Measurements from ENCODE around the gene PHTF2. TPM values are rescaled to one million over a fixed set of nuclear protein-coding genes. Genes with fewer than 3 reads are reported as not detected.
A peak's percentile ranks its signal among the peaks of the same experiment; 100 is the strongest.

Gene PHTF2
- total RNA-seq, 1 donor from 2014 or later: 38.6 TPM

DNA sequence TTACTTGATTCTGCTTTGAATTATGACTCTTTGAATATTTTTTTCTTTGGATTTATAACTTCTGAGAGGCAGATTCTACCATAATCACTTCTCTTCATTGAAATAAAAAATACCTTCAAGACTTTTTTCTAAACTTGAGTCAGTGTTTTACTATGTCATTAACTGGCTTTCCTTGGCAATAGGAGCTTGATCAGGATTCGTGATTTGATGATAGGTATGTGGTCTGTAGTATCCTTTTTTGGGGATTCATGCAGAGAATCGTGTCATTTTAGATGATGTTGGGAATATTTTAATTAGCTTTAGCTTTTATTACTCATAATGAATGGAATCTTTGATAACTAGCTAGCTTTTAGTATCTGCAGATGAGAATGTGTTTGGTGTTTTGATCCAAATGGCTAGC lies 83.3 kb downstream of the PHTF2 start:
- no peak overlapping the region for H3K4me3 Mint-ChIP-seq
- Histone ChIP-seq H3K4me2 (no peak overlapping the region), H3K4me3 (no peak overlapping the region), H3K9me3 (ENCODE audit: low read depth) (no peaks in the 10 kb centered on the region), H2AFZ (replicated peaks) (no peak overlapping the region), H3F3A (ENCODE audit: low read depth) (no peaks in the 10 kb centered on the region), H3K9ac (no peak overlapping the region), H4K20me1 (ENCODE audit: low read depth) (no peaks in the 10 kb centered on the region), H3K4me1 (no peaks in the 10 kb centered on the region), H3K27ac (no peak overlapping the region), H3K27me3 (no peaks in the 10 kb centered on the region), H3K79me2 (ENCODE audit: low read depth) (no peaks in the 10 kb centered on the region), H3K36me3 (no peaks in the 10 kb centered on the region)
- H3K36me3 Mint-ChIP-seq: peaks cover 9% of the 10 kb centered on the region
- H3K27me3 Mint-ChIP-seq (ENCODE audit: insufficient read depth, low read depth): peaks cover 2% of the 10 kb centered on the region
- no peak for DNase-seq (ENCODE audit: low spot score)
- TF ChIP-seq EZH2 (IDR thresholded peaks at IDR 0.05): no peak
- H3K9me3 Mint-ChIP-seq: no peaks in the 10 kb centered on the region
- no peak overlapping the region for H3K27ac Mint-ChIP-seq
- H3K4me1 Mint-ChIP-seq: peaks cover 4% of the 10 kb centered on the region

DNA sequence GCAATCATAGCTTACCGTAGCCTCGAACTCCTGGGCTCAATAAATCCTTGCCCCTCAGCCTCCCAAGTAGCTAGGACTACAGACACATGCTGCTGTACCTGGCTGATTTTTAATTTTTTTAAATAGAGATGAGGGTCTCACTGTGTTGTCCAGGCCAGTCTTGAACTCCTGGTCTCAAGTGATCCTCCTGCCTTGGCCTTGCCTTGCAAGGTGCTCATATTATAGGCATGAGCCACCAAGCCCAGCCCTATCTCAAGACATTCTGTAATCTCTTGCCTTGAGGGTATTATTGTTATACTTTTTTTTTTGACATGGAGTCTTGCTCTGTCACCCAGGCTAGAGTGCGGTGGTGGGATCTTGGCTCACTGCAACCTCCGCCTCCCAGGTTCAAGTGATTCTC lies 86.6 kb downstream of the PHTF2 start:
- no peaks in the 10 kb centered on the region for H3K79me2 ChIP-seq (ENCODE audit: low read depth)
- H3K4me2 ChIP-seq: no peak overlapping the region
- H3K27ac ChIP-seq: no peak overlapping the region
- H3K4me1 ChIP-seq: peaks cover 2% of the 10 kb centered on the region
- TF ChIP-seq EZH2phosphoT487 (IDR thresholded peaks at IDR 0.05) (no peak), EZH2 (IDR thresholded peaks at IDR 0.05) (no peak)
- TF ChIP-seq, protein P1, sequence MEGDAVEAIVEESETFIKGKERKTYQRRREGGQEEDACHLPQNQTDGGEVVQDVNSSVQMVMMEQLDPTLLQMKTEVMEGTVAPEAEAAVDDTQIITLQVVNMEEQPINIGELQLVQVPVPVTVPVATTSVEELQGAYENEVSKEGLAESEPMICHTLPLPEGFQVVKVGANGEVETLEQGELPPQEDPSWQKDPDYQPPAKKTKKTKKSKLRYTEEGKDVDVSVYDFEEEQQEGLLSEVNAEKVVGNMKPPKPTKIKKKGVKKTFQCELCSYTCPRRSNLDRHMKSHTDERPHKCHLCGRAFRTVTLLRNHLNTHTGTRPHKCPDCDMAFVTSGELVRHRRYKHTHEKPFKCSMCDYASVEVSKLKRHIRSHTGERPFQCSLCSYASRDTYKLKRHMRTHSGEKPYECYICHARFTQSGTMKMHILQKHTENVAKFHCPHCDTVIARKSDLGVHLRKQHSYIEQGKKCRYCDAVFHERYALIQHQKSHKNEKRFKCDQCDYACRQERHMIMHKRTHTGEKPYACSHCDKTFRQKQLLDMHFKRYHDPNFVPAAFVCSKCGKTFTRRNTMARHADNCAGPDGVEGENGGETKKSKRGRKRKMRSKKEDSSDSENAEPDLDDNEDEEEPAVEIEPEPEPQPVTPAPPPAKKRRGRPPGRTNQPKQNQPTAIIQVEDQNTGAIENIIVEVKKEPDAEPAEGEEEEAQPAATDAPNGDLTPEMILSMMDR (IDR thresholded peaks at IDR 0.05): no peak
- DNase-seq (ENCODE audit: low spot score): no peak
- Mint-ChIP-seq H3K27ac (no peak overlapping the region), H3K9me3 (no peaks in the 10 kb centered on the region), H3K36me3 (peaks cover 8% of the 10 kb centered on the region), H3K4me3 (no peak overlapping the region), H3K4me1 (peaks cover 10% of the 10 kb centered on the region), H3K27me3 (ENCODE audit: insufficient read depth, low read depth) (peaks cover 2% of the 10 kb centered on the region)
- H2AFZ ChIP-seq (replicated peaks): no peak overlapping the region
- no peaks in the 10 kb centered on the region for H3K9me3 ChIP-seq (ENCODE audit: low read depth)
- no peak overlapping the region for H3K9ac ChIP-seq
- H3K27me3 ChIP-seq: no peaks in the 10 kb centered on the region
- H3F3A ChIP-seq (ENCODE audit: low read depth): no peaks in the 10 kb centered on the region
- H3K4me3 ChIP-seq: no peak overlapping the region
- H4K20me1 ChIP-seq (ENCODE audit: low read depth): no peaks in the 10 kb centered on the region
- no peaks in the 10 kb centered on the region for H3K36me3 ChIP-seq

DNA sequence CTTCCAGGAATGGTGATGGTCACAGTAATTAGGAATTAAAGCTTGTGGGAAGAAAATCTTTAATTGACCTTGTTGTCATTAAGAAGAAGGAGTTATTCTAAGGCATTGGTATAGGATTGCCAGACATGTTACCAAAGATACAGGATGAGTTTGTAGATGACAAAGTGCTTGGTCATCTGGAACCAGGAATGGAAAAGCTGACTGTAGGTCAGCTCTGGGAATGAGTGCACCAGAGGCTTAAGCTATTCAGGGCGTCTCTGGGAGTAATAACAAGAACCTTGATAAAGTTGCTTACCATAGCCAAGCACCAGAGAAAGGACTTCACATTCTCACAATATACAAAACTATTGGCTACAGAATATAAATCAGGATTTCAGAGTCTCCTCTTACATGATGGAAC lies 89.0 kb downstream of the PHTF2 start:
- Histone ChIP-seq H3K4me1 (peaks cover 2% of the 10 kb centered on the region), H2AFZ (replicated peaks) (no peak overlapping the region), H3K9ac (no peak overlapping the region), H3F3A (ENCODE audit: low read depth) (no peaks in the 10 kb centered on the region), H3K36me3 (no peaks in the 10 kb centered on the region), H3K4me2 (no peak overlapping the region), H4K20me1 (ENCODE audit: low read depth) (no peaks in the 10 kb centered on the region), H3K79me2 (ENCODE audit: low read depth) (no peaks in the 10 kb centered on the region), H3K27me3 (no peaks in the 10 kb centered on the region), H3K4me3 (no peak overlapping the region), H3K9me3 (ENCODE audit: low read depth) (no peaks in the 10 kb centered on the region), H3K27ac (no peak overlapping the region)
- peaks cover 3% of the 10 kb centered on the region for H3K36me3 Mint-ChIP-seq
- no peak for TF ChIP-seq EZH2phosphoT487 (IDR thresholded peaks at IDR 0.05)
- TF ChIP-seq EZH2 (IDR thresholded peaks at IDR 0.05): no peak
- TF ChIP-seq, protein P1 (IDR thresholded peaks at IDR 0.05): no peak
- H3K4me3 Mint-ChIP-seq: no peak overlapping the region
- no peak overlapping the region for H3K27ac Mint-ChIP-seq
- no peak for DNase-seq (ENCODE audit: low spot score)
- H3K27me3 Mint-ChIP-seq (ENCODE audit: insufficient read depth, low read depth): peaks cover 2% of the 10 kb centered on the region
- no peaks in the 10 kb centered on the region for H3K9me3 Mint-ChIP-seq
- H3K4me1 Mint-ChIP-seq: peaks cover 10% of the 10 kb centered on the region

DNA sequence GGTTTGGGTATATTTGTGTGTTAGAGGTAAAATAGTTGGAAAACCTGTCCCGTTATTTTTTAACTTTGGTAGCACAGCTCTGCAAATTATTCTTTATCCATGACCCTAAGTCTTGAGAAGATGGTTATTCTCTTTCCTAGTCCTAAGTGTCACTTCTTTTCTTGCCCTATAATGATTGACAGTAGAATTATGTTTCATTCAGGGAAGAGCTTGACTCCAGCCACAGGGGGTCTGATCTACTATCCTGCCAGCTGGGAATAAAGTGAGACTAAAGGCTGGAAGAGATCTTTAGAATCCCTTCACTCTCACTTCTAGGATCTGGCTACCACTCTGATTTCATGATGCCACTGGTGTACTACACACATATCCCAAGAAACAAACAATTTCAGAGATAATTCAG lies 90.4 kb downstream of the PHTF2 start:
- no peak overlapping the region for H3K4me2 ChIP-seq
- peaks cover 2% of the 10 kb centered on the region for H3K4me1 ChIP-seq
- Mint-ChIP-seq H3K36me3 (peaks cover 3% of the 10 kb centered on the region), H3K27ac (no peak overlapping the region), H3K4me1 (peaks cover 15% of the 10 kb centered on the region), H3K27me3 (ENCODE audit: insufficient read depth, low read depth) (peaks cover 2% of the 10 kb centered on the region), H3K9me3 (no peaks in the 10 kb centered on the region), H3K4me3 (no peak overlapping the region)
- no peak overlapping the region for H3K27ac ChIP-seq
- no peaks in the 10 kb centered on the region for H4K20me1 ChIP-seq (ENCODE audit: low read depth)
- H3K9ac ChIP-seq: no peak overlapping the region
- DNase-seq (ENCODE audit: low spot score): peak; percentile 37
- no peaks in the 10 kb centered on the region for H3K79me2 ChIP-seq (ENCODE audit: low read depth)
- H3K4me3 ChIP-seq: no peak overlapping the region
- H3F3A ChIP-seq (ENCODE audit: low read depth): no peaks in the 10 kb centered on the region
- H2AFZ ChIP-seq (replicated peaks): no peak overlapping the region
- H3K36me3 ChIP-seq: no peaks in the 10 kb centered on the region
- H3K9me3 ChIP-seq (ENCODE audit: low read depth): no peaks in the 10 kb centered on the region
- H3K27me3 ChIP-seq: no peaks in the 10 kb centered on the region
- TF ChIP-seq EZH2phosphoT487 (IDR thresholded peaks at IDR 0.05) (no peak), EZH2 (IDR thresholded peaks at IDR 0.05) (no peak)
- TF ChIP-seq, protein P1 (IDR thresholded peaks at IDR 0.05): no peak
